ENCODE results near the gene BCLAF1. TPM values are rescaled to one million over a fixed set of nuclear protein-coding genes. Genes with fewer than 3 reads are reported as not detected.

Gene BCLAF1, protein sequence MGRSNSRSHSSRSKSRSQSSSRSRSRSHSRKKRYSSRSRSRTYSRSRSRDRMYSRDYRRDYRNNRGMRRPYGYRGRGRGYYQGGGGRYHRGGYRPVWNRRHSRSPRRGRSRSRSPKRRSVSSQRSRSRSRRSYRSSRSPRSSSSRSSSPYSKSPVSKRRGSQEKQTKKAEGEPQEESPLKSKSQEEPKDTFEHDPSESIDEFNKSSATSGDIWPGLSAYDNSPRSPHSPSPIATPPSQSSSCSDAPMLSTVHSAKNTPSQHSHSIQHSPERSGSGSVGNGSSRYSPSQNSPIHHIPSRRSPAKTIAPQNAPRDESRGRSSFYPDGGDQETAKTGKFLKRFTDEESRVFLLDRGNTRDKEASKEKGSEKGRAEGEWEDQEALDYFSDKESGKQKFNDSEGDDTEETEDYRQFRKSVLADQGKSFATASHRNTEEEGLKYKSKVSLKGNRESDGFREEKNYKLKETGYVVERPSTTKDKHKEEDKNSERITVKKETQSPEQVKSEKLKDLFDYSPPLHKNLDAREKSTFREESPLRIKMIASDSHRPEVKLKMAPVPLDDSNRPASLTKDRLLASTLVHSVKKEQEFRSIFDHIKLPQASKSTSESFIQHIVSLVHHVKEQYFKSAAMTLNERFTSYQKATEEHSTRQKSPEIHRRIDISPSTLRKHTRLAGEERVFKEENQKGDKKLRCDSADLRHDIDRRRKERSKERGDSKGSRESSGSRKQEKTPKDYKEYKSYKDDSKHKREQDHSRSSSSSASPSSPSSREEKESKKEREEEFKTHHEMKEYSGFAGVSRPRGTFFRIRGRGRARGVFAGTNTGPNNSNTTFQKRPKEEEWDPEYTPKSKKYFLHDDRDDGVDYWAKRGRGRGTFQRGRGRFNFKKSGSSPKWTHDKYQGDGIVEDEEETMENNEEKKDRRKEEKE
- 56.8 and 83.7 TPM in 2 replicates for total RNA-seq

GRCh38 chr6:136289579-136290409 lies at the start of gene BCLAF1:
TSS of gene BCLAF1 (minus strand) at chr6:136289846. CDS start at chr6:136279866, 9,980 bp downstream.

DNA sequence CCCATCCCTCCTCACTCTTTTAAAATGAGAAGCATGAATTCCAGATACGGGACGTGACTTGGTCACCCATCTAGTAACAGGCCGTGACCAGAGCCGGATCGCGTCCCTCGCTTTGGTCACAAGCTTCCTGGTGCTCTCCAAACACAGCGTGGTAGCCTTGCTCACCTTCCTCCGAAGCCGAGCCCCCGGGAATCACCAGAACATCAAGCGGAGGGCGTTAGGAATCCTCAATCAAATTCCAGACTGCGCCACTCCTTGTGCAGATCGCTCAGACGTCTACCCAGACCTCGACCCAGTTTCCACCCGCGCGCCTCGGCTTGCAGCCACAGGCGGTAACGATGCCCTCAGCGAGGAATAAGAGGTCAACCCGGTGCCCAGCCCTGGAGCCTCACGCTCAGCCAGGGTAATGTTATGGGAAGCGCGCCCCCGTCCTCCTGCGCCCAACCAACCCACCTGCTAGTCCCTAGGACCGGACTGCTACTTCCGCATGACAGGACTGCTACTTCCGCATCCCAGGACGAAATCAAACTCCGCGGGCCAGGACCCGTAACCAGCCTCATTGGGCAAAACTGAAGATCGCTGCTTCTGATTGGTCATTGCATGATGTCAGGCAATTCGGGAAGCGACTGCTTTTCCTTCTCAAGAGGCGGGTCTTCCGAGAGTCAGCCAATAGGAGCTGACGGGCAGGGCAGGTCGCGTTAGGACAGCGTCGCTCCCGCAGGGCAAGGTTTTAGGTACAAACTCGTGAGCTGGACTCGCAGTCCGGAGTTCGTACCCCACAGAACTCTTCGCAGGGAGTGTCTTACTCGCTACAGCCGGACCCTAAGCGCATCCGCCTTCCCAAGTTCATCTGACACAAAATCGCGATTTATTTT lies 39.6 kb downstream of the BCLAF1 start, which contains the start of gene MTFR2:
Gene MTFR2, minus strand, starts transcription at position 501 of the 875 bp plus-strand sequence. CDS start 1,212 bp downstream, outside the sequence.

Other genes with a start within 250 kb of the BCLAF1 start
- gene MTFR2, start 39.5 kb downstream of the BCLAF1 start, total RNA-seq, result 0.16 and 1.0 TPM in 2 replicates